ENCODE results near the gene WNT9B.

WNT9B gene

GRCh38 chr17:46865100-46865499 is 13.7 kb downstream of the WNT9B start:
- Histone ChIP-seq H3K4me1 (ENCODE audit: control insufficient read depth in 1 of 2, insufficient read depth in 2 of 2, low read length in 2 of 2) (no peaks in the 10 kb centered on the region), H3K27me3 (ENCODE audit: low read depth, low read length) (peaks cover 5% of the 10 kb centered on the region), H3K4me3 (ENCODE audit: low read depth in 1 of 2, low read length in 2 of 2) (no peak overlapping the region), H3K36me3 (ENCODE audit: control insufficient read depth in 1 of 2, insufficient read depth in 2 of 2, low read length in 2 of 2) (no peaks in the 10 kb centered on the region), H3K9me3 (ENCODE audit: control insufficient read depth in 1 of 2, low read length in 2 of 2) (no peaks in the 10 kb centered on the region), H3K27ac (ENCODE audit: low read length) (no peak overlapping the region)

- Histone ChIP-seq H3K27ac (ENCODE audit: low read length) (no peak overlapping the region), H3K9me3 (ENCODE audit: control insufficient read depth in 1 of 2, low read length in 2 of 2) (no peaks in the 10 kb centered on the region), H3K4me3 (ENCODE audit: low read depth in 1 of 2, low read length in 2 of 2) (no peak overlapping the region), H3K27me3 (ENCODE audit: low read depth, low read length) (peaks cover 5% of the 10 kb centered on the region), H3K36me3 (ENCODE audit: control insufficient read depth in 1 of 2, insufficient read depth in 2 of 2, low read length in 2 of 2) (no peaks in the 10 kb centered on the region), H3K4me1 (ENCODE audit: control insufficient read depth in 1 of 2, insufficient read depth in 2 of 2, low read length in 2 of 2) (no peaks in the 10 kb centered on the region)
Measured at GRCh38 chr17:46866325-46866724, 14.9 kb downstream of the WNT9B start.

- H3K4me1 ChIP-seq (ENCODE audit: control insufficient read depth in 1 of 2, insufficient read depth in 2 of 2, low read length in 2 of 2) = no peaks in the 10 kb centered on the region
- no peaks in the 10 kb centered on the region for H3K36me3 ChIP-seq (ENCODE audit: control insufficient read depth in 1 of 2, insufficient read depth in 2 of 2, low read length in 2 of 2)
- H3K9me3 ChIP-seq (ENCODE audit: control insufficient read depth in 1 of 2, low read length in 2 of 2) = no peaks in the 10 kb centered on the region
- no peak overlapping the region for H3K4me3 ChIP-seq (ENCODE audit: low read depth in 1 of 2, low read length in 2 of 2)
- H3K27me3 ChIP-seq (ENCODE audit: low read depth, low read length) = peaks cover 5% of the 10 kb centered on the region
- H3K27ac ChIP-seq (ENCODE audit: low read length) = no peak overlapping the region
Measured at GRCh38 chr17:46866747-46867146, 15.4 kb downstream of the WNT9B start.

- Histone ChIP-seq H3K27me3 (ENCODE audit: low read depth, low read length) (no peaks in the 10 kb centered on the region), H3K4me3 (ENCODE audit: low read depth in 1 of 2, low read length in 2 of 2) (no peak overlapping the region), H3K4me1 (ENCODE audit: control insufficient read depth in 1 of 2, insufficient read depth in 2 of 2, low read length in 2 of 2) (no peaks in the 10 kb centered on the region), H3K36me3 (ENCODE audit: control insufficient read depth in 1 of 2, insufficient read depth in 2 of 2, low read length in 2 of 2) (no peaks in the 10 kb centered on the region), H3K9me3 (ENCODE audit: control insufficient read depth in 1 of 2, low read length in 2 of 2) (no peaks in the 10 kb centered on the region), H3K27ac (ENCODE audit: low read length) (no peak overlapping the region)
Measured at GRCh38 chr17:46868689-46869187, 17.4 kb downstream of the WNT9B start.

- Histone ChIP-seq H3K4me3 (ENCODE audit: low read depth in 1 of 2, low read length in 2 of 2) (no peak overlapping the region), H3K36me3 (ENCODE audit: control insufficient read depth in 1 of 2, insufficient read depth in 2 of 2, low read length in 2 of 2) (no peaks in the 10 kb centered on the region), H3K9me3 (ENCODE audit: control insufficient read depth in 1 of 2, low read length in 2 of 2) (no peaks in the 10 kb centered on the region), H3K4me1 (ENCODE audit: control insufficient read depth in 1 of 2, insufficient read depth in 2 of 2, low read length in 2 of 2) (no peaks in the 10 kb centered on the region), H3K27me3 (ENCODE audit: low read depth, low read length) (no peaks in the 10 kb centered on the region), H3K27ac (ENCODE audit: low read length) (no peak overlapping the region)
Measured at GRCh38 chr17:46869296-46869695, 17.9 kb downstream of the WNT9B start.

- Histone ChIP-seq H3K36me3 (ENCODE audit: control insufficient read depth in 1 of 2, insufficient read depth in 2 of 2, low read length in 2 of 2) (no peaks in the 10 kb centered on the region), H3K27ac (ENCODE audit: low read length) (no peak overlapping the region), H3K4me3 (ENCODE audit: low read depth in 1 of 2, low read length in 2 of 2) (no peak overlapping the region), H3K9me3 (ENCODE audit: control insufficient read depth in 1 of 2, low read length in 2 of 2) (no peaks in the 10 kb centered on the region), H3K4me1 (ENCODE audit: control insufficient read depth in 1 of 2, insufficient read depth in 2 of 2, low read length in 2 of 2) (no peaks in the 10 kb centered on the region), H3K27me3 (ENCODE audit: low read depth, low read length) (no peaks in the 10 kb centered on the region)
Measured at GRCh38 chr17:46869975-46870803, 18.8 kb downstream of the WNT9B start.

- H3K27me3 ChIP-seq (ENCODE audit: low read depth, low read length) = no peaks in the 10 kb centered on the region
- H3K4me1 ChIP-seq (ENCODE audit: control insufficient read depth in 1 of 2, insufficient read depth in 2 of 2, low read length in 2 of 2) = no peaks in the 10 kb centered on the region
- no peaks in the 10 kb centered on the region for H3K9me3 ChIP-seq (ENCODE audit: control insufficient read depth in 1 of 2, low read length in 2 of 2)
- H3K36me3 ChIP-seq (ENCODE audit: control insufficient read depth in 1 of 2, insufficient read depth in 2 of 2, low read length in 2 of 2) = no peaks in the 10 kb centered on the region
- H3K4me3 ChIP-seq (ENCODE audit: low read depth in 1 of 2, low read length in 2 of 2) = no peak overlapping the region
- H3K27ac ChIP-seq (ENCODE audit: low read length) = no peak overlapping the region
Measured at GRCh38 chr17:46872421-46872820, 21.0 kb downstream of the WNT9B start.

- Histone ChIP-seq H3K27me3 (ENCODE audit: low read depth, low read length) (no peaks in the 10 kb centered on the region), H3K4me1 (ENCODE audit: control insufficient read depth in 1 of 2, insufficient read depth in 2 of 2, low read length in 2 of 2) (peaks cover 0 to 7% of the 10 kb centered on the region in 2 donors), H3K36me3 (ENCODE audit: control insufficient read depth in 1 of 2, insufficient read depth in 2 of 2, low read length in 2 of 2) (no peaks in the 10 kb centered on the region), H3K27ac (ENCODE audit: low read length) (no peak overlapping the region), H3K4me3 (ENCODE audit: low read depth in 1 of 2, low read length in 2 of 2) (no peak overlapping the region), H3K9me3 (ENCODE audit: control insufficient read depth in 1 of 2, low read length in 2 of 2) (no peaks in the 10 kb centered on the region)
Measured at GRCh38 chr17:46873941-46874645, 22.7 kb downstream of the WNT9B start.

GRCh38 chr17:46874906-46875305 is 23.5 kb downstream of the WNT9B start:
- Histone ChIP-seq H3K4me3 (ENCODE audit: low read depth in 1 of 2, low read length in 2 of 2) (no peak overlapping the region), H3K27me3 (ENCODE audit: low read depth, low read length) (no peaks in the 10 kb centered on the region)

GRCh38 chr17:46875849-46876352 is 24.5 kb downstream of the WNT9B start:
- H3K27me3 ChIP-seq (ENCODE audit: low read depth, low read length) = no peaks in the 10 kb centered on the region
- H3K27ac ChIP-seq (ENCODE audit: low read length) = no peak overlapping the region
- no peak overlapping the region for H3K4me3 ChIP-seq (ENCODE audit: low read depth in 1 of 2, low read length in 2 of 2)
- no peaks in the 10 kb centered on the region for H3K36me3 ChIP-seq (ENCODE audit: control insufficient read depth in 1 of 2, insufficient read depth in 2 of 2, low read length in 2 of 2)
- peaks cover 0 to 7% of the 10 kb centered on the region in 2 donors for H3K4me1 ChIP-seq (ENCODE audit: control insufficient read depth in 1 of 2, insufficient read depth in 2 of 2, low read length in 2 of 2)
- H3K9me3 ChIP-seq (ENCODE audit: control insufficient read depth in 1 of 2, low read length in 2 of 2) = no peaks in the 10 kb centered on the region

More at GRCh38 chr17:46874906-46875305, 23.5 kb downstream of the WNT9B start:
- peaks cover 0 to 7% of the 10 kb centered on the region in 2 donors for H3K4me1 ChIP-seq (ENCODE audit: control insufficient read depth in 1 of 2, insufficient read depth in 2 of 2, low read length in 2 of 2)
- no peak overlapping the region for H3K27ac ChIP-seq (ENCODE audit: low read length)
- H3K9me3 ChIP-seq (ENCODE audit: control insufficient read depth in 1 of 2, low read length in 2 of 2) = no peaks in the 10 kb centered on the region
- H3K36me3 ChIP-seq (ENCODE audit: control insufficient read depth in 1 of 2, insufficient read depth in 2 of 2, low read length in 2 of 2) = no peaks in the 10 kb centered on the region

GRCh38 chr17:46876353-46876887 is 25.0 kb downstream of the WNT9B start:
- Histone ChIP-seq H3K27ac (ENCODE audit: low read length) (no peak overlapping the region), H3K4me3 (ENCODE audit: low read depth in 1 of 2, low read length in 2 of 2) (no peak overlapping the region), H3K4me1 (ENCODE audit: control insufficient read depth in 1 of 2, insufficient read depth in 2 of 2, low read length in 2 of 2) (peaks cover 0 to 7% of the 10 kb centered on the region in 2 donors), H3K27me3 (ENCODE audit: low read depth, low read length) (no peaks in the 10 kb centered on the region), H3K9me3 (ENCODE audit: control insufficient read depth in 1 of 2, low read length in 2 of 2) (no peaks in the 10 kb centered on the region), H3K36me3 (ENCODE audit: control insufficient read depth in 1 of 2, insufficient read depth in 2 of 2, low read length in 2 of 2) (no peaks in the 10 kb centered on the region)

Measured in muscle layer of duodenum (tissue), 2 donors.